ENCODE measurements around the gene BMP2.

DNA sequence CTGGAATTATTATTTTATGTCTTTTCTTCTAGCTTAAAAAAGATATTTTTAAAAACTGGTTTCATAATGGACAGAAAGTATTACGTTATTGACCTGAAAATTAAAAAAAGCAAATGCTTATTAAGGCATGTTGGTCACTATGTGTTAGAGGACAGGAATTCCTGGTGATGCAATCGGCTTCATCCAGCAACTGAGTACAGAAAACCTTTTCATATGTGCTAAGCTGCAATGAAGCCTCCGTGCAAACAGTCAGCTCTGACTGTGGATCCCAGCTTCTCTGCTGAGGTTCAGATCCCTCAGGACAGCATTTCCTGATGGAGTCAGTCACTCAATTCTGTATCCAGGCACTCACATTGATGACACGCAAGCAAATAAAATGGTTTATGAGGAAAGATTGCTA lies 22.7 kb upstream of the BMP2 start:
- TF ChIP-seq, protein P1, sequence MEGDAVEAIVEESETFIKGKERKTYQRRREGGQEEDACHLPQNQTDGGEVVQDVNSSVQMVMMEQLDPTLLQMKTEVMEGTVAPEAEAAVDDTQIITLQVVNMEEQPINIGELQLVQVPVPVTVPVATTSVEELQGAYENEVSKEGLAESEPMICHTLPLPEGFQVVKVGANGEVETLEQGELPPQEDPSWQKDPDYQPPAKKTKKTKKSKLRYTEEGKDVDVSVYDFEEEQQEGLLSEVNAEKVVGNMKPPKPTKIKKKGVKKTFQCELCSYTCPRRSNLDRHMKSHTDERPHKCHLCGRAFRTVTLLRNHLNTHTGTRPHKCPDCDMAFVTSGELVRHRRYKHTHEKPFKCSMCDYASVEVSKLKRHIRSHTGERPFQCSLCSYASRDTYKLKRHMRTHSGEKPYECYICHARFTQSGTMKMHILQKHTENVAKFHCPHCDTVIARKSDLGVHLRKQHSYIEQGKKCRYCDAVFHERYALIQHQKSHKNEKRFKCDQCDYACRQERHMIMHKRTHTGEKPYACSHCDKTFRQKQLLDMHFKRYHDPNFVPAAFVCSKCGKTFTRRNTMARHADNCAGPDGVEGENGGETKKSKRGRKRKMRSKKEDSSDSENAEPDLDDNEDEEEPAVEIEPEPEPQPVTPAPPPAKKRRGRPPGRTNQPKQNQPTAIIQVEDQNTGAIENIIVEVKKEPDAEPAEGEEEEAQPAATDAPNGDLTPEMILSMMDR (IDR thresholded peaks at IDR 0.05): no peak
- TF ChIP-seq ZFX (IDR thresholded peaks at IDR 0.05; ENCODE audit: borderline replicate concordance): no peak
